ENCODE measurements around the gene PLPPR1. TPM values are rescaled to one million over a fixed set of nuclear protein-coding genes. Genes with fewer than 3 reads are reported as not detected.

The PLPPR1 gene
- total RNA-seq, 1 donor = not detected

DNA sequence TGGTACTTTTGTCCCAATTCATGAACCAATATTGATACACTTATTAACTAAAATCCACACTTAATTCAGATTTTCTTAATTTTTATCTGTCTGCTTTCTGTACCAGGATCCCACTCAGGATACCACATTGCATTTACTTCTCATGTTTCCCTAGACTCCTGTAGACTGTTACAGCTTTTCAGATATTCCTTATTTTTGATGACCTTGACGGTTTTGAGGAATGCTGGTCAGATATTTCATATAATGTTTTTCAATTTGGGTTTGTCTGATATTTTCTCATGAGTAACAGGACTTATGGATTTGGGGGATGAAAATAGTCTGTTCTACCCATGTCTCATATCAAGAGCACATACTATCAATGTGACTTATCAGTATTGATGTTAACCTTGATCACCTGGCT, 37.4 kb downstream of the PLPPR1 start:
- no peak overlapping the region for H3K4me3 ChIP-seq (ENCODE audit: low read depth, low read length)
- DNase-seq (ENCODE audit: low read depth) = no peak
- TF ChIP-seq, protein P1, sequence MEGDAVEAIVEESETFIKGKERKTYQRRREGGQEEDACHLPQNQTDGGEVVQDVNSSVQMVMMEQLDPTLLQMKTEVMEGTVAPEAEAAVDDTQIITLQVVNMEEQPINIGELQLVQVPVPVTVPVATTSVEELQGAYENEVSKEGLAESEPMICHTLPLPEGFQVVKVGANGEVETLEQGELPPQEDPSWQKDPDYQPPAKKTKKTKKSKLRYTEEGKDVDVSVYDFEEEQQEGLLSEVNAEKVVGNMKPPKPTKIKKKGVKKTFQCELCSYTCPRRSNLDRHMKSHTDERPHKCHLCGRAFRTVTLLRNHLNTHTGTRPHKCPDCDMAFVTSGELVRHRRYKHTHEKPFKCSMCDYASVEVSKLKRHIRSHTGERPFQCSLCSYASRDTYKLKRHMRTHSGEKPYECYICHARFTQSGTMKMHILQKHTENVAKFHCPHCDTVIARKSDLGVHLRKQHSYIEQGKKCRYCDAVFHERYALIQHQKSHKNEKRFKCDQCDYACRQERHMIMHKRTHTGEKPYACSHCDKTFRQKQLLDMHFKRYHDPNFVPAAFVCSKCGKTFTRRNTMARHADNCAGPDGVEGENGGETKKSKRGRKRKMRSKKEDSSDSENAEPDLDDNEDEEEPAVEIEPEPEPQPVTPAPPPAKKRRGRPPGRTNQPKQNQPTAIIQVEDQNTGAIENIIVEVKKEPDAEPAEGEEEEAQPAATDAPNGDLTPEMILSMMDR (IDR thresholded peaks at IDR 0.05; ENCODE audit: insufficient read depth, low read length) = no peak

DNA sequence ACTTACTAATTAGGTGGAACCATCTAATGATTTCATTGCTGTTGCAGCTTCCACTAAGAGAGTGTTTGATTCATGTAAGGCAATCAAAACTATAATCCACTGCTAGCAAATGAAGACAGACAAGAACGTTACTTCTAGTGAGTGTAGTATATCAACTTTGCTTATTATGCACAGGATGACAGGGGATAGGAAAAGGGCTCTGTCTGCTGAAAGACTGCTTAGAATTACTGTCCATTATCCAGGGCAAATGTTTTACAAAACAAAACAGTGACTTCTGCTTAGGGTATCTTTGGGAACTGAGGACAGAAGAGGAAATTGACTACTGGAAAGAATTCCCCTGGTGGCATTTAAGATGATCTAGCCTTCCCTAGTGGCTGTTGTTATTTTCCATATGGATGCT, 40.2 kb downstream of the PLPPR1 start:
- H3K4me3 ChIP-seq (ENCODE audit: low read depth, low read length) = no peak overlapping the region
- DNase-seq (ENCODE audit: low read depth) = no peak
- TF ChIP-seq, protein P1 (IDR thresholded peaks at IDR 0.05; ENCODE audit: insufficient read depth, low read length) = no peak

DNA sequence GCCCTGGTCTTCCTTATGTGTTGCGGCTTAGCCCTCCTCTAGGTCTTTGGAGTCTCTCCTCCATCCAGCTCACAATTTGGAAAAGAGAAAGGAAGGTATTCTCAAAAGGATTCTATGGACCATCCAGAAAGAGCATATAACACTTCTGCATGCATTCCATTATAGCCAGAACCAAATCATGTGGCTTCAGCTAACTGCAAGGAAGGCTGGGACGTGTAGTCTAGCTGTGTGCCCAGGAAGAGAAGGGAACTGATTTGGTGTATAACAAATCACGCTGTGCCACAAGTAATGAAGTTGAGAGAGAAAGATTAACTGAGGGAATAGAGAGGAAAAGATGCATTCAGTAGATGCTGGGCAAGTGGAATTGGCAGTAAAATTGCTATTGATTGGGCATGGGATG, 43.7 kb downstream of the PLPPR1 start:
- no peak overlapping the region for H3K4me3 ChIP-seq (ENCODE audit: low read depth, low read length)
- no peak for DNase-seq (ENCODE audit: low read depth)
- TF ChIP-seq, protein P1 (IDR thresholded peaks at IDR 0.05; ENCODE audit: insufficient read depth, low read length) = no peak

DNA sequence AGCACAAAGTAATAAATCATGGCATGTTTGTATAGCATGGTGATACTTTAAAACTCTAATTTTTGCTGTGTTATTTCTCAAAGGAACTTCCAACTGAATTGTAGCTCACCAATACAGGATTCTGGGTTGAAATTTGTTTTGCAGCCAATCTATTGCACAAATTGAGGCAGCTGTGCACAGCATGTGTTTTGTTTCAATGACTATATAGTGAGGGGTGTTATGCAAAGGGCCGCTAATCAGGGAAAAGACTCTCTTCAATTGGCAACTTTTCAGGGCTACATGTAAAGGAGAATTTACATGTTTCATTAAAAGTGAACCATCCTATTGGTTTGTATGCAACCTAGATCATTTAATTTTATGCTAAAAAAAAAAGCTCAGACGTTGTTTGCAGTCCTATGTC, 44.6 kb downstream of the PLPPR1 start:
- TF ChIP-seq, protein P1 (IDR thresholded peaks at IDR 0.05; ENCODE audit: insufficient read depth, low read length) = no peak
- no peak for DNase-seq (ENCODE audit: low read depth)
- no peak overlapping the region for H3K4me3 ChIP-seq (ENCODE audit: low read depth, low read length)

DNA sequence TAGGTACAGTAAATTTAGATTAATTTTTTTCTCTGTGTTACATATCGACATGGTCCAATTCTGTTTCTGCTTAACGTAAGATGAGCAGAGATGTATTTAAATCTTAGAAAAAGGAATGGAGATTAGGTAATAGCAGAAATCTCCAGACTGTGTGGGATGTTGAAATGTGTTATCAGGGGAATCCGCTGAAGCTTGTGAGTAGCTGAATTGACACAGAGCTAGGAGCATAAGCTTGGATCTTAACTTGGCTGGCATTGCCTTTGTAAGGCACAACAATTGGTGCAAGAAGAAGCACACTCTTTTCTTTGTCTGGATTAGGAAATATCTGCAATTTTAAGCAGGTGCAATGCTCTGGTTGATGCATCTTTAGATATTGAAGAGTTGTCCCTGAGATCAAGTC, 53.1 kb downstream of the PLPPR1 start:
- no peak for DNase-seq (ENCODE audit: low read depth)
- H3K4me3 ChIP-seq (ENCODE audit: low read depth, low read length) = no peak overlapping the region
- TF ChIP-seq, protein P1 (IDR thresholded peaks at IDR 0.05; ENCODE audit: insufficient read depth, low read length) = no peak

DNA sequence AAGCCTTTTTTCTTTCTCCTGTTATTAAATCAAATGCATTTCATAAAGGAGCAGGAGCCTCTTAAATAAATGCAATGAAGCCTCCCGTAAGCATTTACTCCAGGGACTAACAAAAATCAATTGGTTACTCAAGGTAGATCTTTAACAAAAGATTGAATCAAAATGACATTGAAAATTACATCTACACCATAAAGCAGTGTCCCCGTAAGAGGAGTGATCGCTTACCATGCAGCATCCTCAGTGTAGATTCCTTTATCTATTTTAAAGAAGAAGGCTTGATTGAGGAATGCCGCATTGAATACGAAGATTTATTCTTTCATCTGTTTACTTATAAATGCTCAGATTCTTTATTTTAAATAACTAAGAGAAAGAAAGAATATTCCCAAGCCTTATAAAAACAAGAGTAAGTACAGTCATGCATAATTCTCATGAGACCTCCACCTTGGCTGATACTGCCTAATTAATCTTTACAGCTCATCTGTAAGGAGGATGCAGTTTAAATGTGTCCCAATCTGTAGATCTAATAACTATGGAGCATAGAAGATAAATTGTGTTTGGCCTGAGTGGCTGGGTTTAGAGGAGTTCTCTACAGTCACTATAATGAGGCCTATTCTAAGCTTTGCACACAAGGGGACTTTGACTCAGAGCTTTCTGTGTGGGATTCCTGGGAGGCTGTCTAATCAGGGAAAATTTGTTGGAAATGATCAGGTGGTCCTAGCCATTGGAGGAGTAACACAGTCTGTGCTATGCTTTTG, 55.1 kb downstream of the PLPPR1 start:
- H3K4me3 ChIP-seq (ENCODE audit: low read depth, low read length) = no peak overlapping the region
- TF ChIP-seq, protein P1 (IDR thresholded peaks at IDR 0.05; ENCODE audit: insufficient read depth, low read length) = no peak
- DNase-seq (ENCODE audit: low read depth) = no peak

DNA sequence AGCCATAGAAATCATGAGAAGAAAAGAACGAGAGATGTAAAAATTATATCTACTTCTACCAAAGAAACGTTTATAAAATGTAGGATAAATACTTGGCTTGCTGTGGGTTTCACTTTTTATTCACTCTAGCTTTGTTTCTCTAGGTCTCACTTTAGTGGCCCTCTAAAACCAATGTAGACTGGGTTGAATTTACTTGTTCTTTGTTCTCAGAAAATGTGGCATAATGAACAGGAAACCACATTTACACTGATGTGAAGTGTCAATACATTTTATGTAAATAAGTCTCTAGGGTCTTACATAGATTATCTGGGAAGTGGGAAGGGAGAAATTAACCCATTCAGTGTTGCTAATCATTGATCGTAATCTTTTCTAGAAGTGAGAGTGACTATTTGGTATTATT, 58.9 kb downstream of the PLPPR1 start:
- TF ChIP-seq, protein P1 (IDR thresholded peaks at IDR 0.05; ENCODE audit: insufficient read depth, low read length) = no peak
- no peak for DNase-seq (ENCODE audit: low read depth)
- no peak overlapping the region for H3K4me3 ChIP-seq (ENCODE audit: low read depth, low read length)
